HG03342 (cell line): ENCODE results near the gene TGFBR3.

Source experiments
- ATAC-seq: cut with Tn5 transposase; IDR thresholded peaks from one replicate; pipeline ENCODE4 v1.9.1; 2021; ENCODE audit warnings: mild to moderate bottlenecking, moderate library complexity; ENCODE audit not compliant: unreplicated experiment

TGFBR3 gene

GRCh38 chr1:91827459-91828321, 58.3 kb downstream of the TGFBR3 start:
- no peak for ATAC-seq

GRCh38 chr1:91827087-91827458, 58.9 kb downstream of the TGFBR3 start:
- ATAC-seq = no peak

GRCh38 chr1:91826649-91827048, 59.3 kb downstream of the TGFBR3 start:
- no peak for ATAC-seq

DNA sequence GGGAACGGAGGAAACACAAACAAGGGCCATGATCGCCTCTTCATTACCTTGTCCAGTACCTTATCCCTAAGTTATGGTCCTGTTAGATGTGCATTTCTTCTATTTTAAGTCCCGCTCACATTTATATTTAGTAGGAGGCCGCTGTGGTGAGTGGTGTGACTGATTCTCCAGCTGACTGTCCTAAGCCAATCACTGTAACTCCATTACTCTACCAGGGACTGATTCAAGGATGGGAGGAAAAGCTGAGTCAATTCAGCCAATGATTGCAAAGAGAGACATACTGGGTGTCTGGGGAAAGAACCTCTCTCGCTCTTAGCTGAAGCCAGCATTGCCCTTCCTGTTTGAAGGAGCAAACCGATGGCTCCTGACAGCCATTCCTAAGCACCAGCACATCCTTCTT, 59.7 kb downstream of the TGFBR3 start:
- ATAC-seq = no peak

- no peak for ATAC-seq
Observed at GRCh38 chr1:91821126-91821868, 64.7 kb downstream of the TGFBR3 start.

DNA sequence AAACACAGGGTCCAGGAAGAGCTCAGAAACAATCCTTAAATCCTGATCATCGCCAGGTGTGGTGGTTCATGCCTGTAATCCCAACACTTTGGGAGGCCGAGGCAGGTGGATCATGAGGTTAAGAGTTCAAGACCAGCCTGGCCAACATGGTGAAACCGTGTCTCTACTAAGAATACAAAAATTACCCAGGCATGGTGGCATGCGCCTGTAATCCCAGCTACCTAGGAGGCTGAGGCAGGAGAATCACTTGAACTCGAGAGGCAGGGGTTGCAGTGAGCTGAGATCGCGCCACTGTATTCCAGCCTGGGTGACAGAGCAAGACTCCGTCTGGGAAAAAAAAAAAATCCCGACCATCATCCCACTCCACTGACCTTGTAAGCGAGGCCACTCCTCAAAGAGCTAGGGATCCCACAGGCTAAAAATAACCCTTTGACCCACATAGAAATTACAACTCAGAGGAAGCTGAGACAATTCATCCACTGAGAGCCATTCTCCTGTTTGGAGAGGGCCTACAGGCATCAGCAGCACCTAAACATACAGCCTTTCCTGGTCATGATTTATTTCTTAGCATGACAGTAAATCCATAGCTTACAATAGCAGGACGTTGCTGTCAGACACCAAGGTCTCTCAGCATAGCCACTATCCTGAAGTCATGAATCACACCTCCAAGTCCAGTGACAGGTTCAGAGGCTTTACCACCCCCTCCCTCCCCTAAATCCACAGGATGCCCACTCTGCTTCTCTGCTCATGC, 66.7 kb downstream of the TGFBR3 start:
- no peak for ATAC-seq

DNA sequence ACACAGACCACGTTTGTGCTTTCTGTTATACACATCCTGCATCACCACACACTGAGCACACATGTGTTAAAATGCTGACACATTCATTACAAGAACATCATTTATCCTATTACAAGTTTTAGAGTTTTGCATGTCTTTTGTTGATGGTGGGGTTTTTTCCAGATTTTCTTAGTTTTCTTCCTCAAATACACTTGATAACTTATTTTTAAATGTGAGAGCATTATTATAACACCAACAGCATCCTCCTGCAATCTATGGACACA, 67.3 kb downstream of the TGFBR3 start:
- ATAC-seq = no peak

DNA sequence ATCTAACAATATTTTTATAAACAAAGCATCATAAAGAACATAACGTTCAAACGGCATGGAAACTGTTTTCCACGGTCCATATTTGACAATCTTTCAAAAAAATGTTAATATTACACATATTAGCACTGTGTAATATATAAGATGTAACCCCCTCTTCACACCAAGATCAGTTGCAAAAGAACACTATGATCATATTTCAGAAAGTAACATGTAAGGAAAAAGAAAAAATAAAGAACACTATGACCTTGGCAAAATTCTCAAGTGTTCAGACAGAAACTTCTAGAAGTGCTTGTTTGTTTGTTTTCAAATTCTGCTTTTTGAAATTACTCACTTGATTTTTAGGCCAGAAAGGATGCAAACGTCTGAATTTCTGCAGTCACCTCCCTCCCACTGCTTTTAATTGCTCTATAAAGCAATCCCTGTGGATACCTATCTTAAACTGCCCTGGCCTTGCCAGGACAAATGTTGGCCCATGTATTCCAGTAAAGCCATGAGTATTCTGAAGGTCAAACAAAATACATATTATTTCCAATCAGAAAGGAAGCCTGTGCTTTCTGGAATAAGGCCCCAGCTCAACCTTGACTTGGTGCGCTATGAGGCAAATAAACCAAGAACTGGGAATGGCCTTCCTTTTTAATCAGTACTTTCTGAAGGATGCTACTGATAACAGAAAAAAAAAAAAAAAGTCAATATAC, 68.6 kb downstream of the TGFBR3 start:
- ATAC-seq = no peak

- ATAC-seq = no peak
Observed at GRCh38 chr1:91816031-91816430, 69.9 kb downstream of the TGFBR3 start.

GRCh38 chr1:91814448-91814847, 71.5 kb downstream of the TGFBR3 start:
- ATAC-seq = no peak

GRCh38 chr1:91813813-91814212, 72.1 kb downstream of the TGFBR3 start:
- no peak for ATAC-seq

DNA sequence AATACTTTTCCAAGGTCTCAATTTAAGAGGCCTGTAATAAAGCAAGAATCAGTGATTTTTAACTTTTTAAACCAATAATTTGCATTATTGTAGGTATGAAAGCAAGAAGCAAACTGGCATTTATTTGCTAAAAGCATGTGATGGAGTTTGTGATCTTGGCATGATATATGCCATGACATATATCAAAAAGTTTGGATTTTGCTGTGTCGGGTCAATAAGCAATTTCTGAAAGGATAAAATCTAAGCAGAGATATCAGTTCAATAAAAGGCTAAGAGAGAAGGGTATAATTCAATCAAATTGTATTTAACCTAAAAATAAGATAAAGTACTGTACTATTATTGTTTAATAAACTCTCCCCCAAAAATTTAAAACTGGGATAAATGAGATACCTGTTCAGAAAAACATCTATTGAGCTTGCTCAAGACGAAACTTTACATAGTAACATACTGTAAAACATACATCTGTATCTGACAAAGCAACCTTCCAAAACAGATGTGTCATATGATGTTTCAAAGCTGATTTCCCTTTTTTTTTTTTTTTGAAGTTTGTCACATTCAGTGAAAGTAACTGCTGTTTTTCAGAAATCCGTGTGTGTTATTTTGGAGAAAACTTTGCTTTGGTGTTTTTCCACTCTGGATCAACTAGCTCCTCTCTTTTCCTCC, 74.5 kb downstream of the TGFBR3 start:
- no peak for ATAC-seq

DNA sequence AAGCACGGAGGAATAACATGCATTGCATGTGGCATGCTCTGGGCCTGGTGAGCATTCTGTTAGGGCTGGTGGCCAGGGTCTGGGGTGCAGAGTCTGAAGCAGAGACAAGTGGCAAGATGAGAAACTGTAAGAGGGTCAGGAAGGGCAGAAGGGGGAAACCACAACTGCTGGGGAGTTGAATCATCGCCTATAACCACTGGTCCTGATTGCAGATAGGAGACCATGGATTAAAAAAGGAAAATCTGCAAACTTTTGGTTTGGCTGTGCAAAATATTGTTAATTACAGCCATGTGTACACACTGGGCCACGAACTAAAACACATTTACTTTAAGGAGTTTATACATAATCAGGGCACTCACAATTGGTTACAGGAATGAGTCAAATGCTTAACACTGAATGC, 76.6 kb downstream of the TGFBR3 start:
- ATAC-seq = no peak

GRCh38 chr1:91807921-91808620, 77.9 kb downstream of the TGFBR3 start:
- no peak for ATAC-seq

- ATAC-seq = no peak
Observed at GRCh38 chr1:91806769-91807700, 78.9 kb downstream of the TGFBR3 start.

DNA sequence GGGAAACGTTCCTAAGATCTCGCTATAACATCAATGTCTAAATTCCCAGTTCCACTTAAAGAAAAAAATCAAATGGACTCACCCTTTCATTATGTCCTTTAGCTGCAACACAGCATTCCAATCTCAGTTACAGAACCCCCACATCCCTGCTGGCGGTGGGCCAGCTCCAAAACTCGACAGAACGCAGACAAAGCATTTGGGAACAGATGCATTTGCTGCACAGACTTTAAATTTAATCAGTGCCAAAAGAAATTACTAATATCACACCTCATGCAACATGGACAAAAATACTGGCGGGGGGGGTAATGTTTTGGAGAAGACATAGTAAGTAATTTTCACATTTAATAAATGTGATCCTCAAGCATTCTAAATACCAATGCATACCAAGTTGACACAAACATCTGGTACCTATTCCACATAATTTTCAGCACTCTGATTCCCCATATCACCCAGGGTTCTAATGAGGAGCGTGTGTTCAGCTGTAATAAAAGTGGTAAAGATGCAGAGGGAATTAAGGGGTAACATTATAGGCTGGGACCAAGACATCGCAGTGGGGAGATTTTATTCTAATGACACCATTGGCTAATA, 79.7 kb downstream of the TGFBR3 start:
- no peak for ATAC-seq

- no peak for ATAC-seq
Observed at GRCh38 chr1:91805311-91805801, 80.6 kb downstream of the TGFBR3 start.

DNA sequence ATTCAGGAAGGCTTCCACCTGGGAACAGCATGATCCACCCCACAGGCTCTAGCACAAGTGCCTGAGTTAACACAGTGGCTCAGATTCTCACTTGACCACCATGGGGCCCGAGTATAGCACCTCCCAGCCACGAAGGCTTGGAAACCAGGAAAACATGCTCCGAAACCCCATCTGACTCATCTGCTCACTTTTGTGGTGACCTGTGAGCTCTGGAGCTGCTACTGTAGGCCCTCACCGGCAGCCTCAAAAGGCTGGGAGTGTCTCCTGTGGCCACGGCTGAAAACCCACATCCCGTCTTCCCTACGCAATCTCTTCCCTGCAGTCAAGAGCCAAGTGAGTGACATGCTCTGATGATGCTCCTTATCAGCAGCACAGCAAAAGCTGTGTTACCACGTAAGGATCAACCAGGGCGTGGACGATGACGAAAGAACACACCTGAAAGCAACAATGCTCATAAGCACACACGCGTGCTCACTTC, 81.4 kb downstream of the TGFBR3 start:
- peak; percentile 10 for ATAC-seq
